Measurements from ENCODE around the gene ULBP1.
"Not testable (repeated sequence)": the region's sequence is repeated elsewhere in the genome, so short reads cannot be mapped to it uniquely, and the experiment has no call there.

Gene ULBP1

GRCh38 chr6:149948011-149948410 is 15.7 kb upstream of the ULBP1 start:
- DNase-seq (ENCODE audit: insufficient read length): no peak
- no peak for FAIRE-seq
- no peak for TF ChIP-seq TAF1 (IDR thresholded peaks at IDR 0.05; ENCODE audit: borderline replicate concordance, low read depth, low read length)

- TF ChIP-seq TAF1 (IDR thresholded peaks at IDR 0.05; ENCODE audit: borderline replicate concordance, low read depth, low read length): no peak
- no peak for TF ChIP-seq POLR2A (IDR thresholded peaks at IDR 0.05; ENCODE audit: low read depth, low read length)
- TF ChIP-seq POLR2AphosphoS5 (IDR thresholded peaks at IDR 0.05; ENCODE audit: low read depth, low read length): no peak
- no peak for DNase-seq (ENCODE audit: insufficient read length)
- no peak for FAIRE-seq
These were observed 15.1 kb upstream of the ULBP1 start for GRCh38 chr6:149948616-149949015.

- no peak for DNase-seq (ENCODE audit: insufficient read length)
- no peak for FAIRE-seq
- no peak for TF ChIP-seq POLR2A (IDR thresholded peaks at IDR 0.05; ENCODE audit: low read depth, low read length)
- TF ChIP-seq TAF1 (IDR thresholded peaks at IDR 0.05; ENCODE audit: borderline replicate concordance, low read depth, low read length): no peak
- no peak for TF ChIP-seq POLR2AphosphoS5 (IDR thresholded peaks at IDR 0.05; ENCODE audit: low read depth, low read length)
These were observed 13.3 kb upstream of the ULBP1 start for GRCh38 chr6:149950423-149950822.

GRCh38 chr6:149951096-149951495 is 12.6 kb upstream of the ULBP1 start:
- no peak for FAIRE-seq
- TF ChIP-seq TAF1 (IDR thresholded peaks at IDR 0.05; ENCODE audit: borderline replicate concordance, low read depth, low read length): no peak
- no peak for TF ChIP-seq POLR2AphosphoS5 (IDR thresholded peaks at IDR 0.05; ENCODE audit: low read depth, low read length)
- TF ChIP-seq POLR2A (IDR thresholded peaks at IDR 0.05; ENCODE audit: low read depth, low read length): no peak
- no peak for DNase-seq (ENCODE audit: insufficient read length)

GRCh38 chr6:149951626-149952025 is 12.1 kb upstream of the ULBP1 start:
- TF ChIP-seq POLR2A (IDR thresholded peaks at IDR 0.05; ENCODE audit: low read depth, low read length): no peak
- no peak for TF ChIP-seq TAF1 (IDR thresholded peaks at IDR 0.05; ENCODE audit: borderline replicate concordance, low read depth, low read length)
- no peak for TF ChIP-seq POLR2AphosphoS5 (IDR thresholded peaks at IDR 0.05; ENCODE audit: low read depth, low read length)
- FAIRE-seq (no peak), DNase-seq (ENCODE audit: insufficient read length) (no peak)

- FAIRE-seq; DNase-seq (ENCODE audit: insufficient read length): not testable (repeated sequence)
These were observed 10.4 kb upstream of the ULBP1 start for GRCh38 chr6:149953390-149953789.

- not testable (repeated sequence) for DNase-seq (ENCODE audit: insufficient read length); FAIRE-seq
These were observed 9.8 kb upstream of the ULBP1 start for GRCh38 chr6:149953934-149954327.

GRCh38 chr6:149954328-149954983 is 9.3 kb upstream of the ULBP1 start:
- not testable (repeated sequence) for DNase-seq (ENCODE audit: insufficient read length); FAIRE-seq

GRCh38 chr6:149954984-149955653 is 8.6 kb upstream of the ULBP1 start:
- FAIRE-seq: not testable (repeated sequence)

GRCh38 chr6:149955654-149956317 is 8.0 kb upstream of the ULBP1 start:
- not testable (repeated sequence) for DNase-seq (ENCODE audit: insufficient read length); FAIRE-seq

More at GRCh38 chr6:149954984-149955653, 8.6 kb upstream of the ULBP1 start:
- not testable (repeated sequence) for DNase-seq (ENCODE audit: insufficient read length)

- DNase-seq (ENCODE audit: insufficient read length); FAIRE-seq: not testable (repeated sequence)
These were observed 5.6 kb upstream of the ULBP1 start for GRCh38 chr6:149958124-149958523.

- DNase-seq (ENCODE audit: insufficient read length); FAIRE-seq: not testable (repeated sequence)
These were observed 3.9 kb upstream of the ULBP1 start for GRCh38 chr6:149959806-149960205.

GRCh38 chr6:149960488-149960887 is 3.3 kb upstream of the ULBP1 start:
- TF ChIP-seq TAF1 (IDR thresholded peaks at IDR 0.05; ENCODE audit: borderline replicate concordance, low read depth, low read length) (no peak), POLR2AphosphoS5 (IDR thresholded peaks at IDR 0.05; ENCODE audit: low read depth, low read length) (no peak), POLR2A (IDR thresholded peaks at IDR 0.05; ENCODE audit: low read depth, low read length) (no peak)
- FAIRE-seq: no peak

More at GRCh38 chr6:149960488-149960887, 3.3 kb upstream of the ULBP1 start:
- DNase-seq (ENCODE audit: insufficient read length): no peak

Measured in GM12892 (cell line).